ENCODE data around the gene RASGRF2.

Gene RASGRF2

GRCh38 chr5:81191726-81192372 lies 231.7 kb downstream of the RASGRF2 start:
- Histone ChIP-seq H3K27ac (no peak overlapping the region), H3K27me3 (replicated peaks) (no peaks in the 10 kb centered on the region), H3K36me3 (replicated peaks) (no peaks in the 10 kb centered on the region), H3K4me3 (ENCODE audit: low read depth, low read length) (no peak overlapping the region)
- in situ Hi-C loops (cut with HindIII; ENCODE audit: low pct_ligation_motif_present, low sequenced_read_pairs), result no loop called here
- DNase-seq, result no peak
- TF ChIP-seq CTCF (IDR thresholded peaks at IDR 0.05; ENCODE audit: low read depth, low read length, missing control alignments), result no peak

- H3K4me3 ChIP-seq (ENCODE audit: low read depth, low read length), result no peak overlapping the region
- H3K27me3 ChIP-seq (replicated peaks), result no peaks in the 10 kb centered on the region
- H3K36me3 ChIP-seq (replicated peaks), result no peaks in the 10 kb centered on the region
- DNase-seq, result no peak
- in situ Hi-C loops (cut with HindIII; ENCODE audit: low pct_ligation_motif_present, low sequenced_read_pairs), result no loop called here
- TF ChIP-seq CTCF (IDR thresholded peaks at IDR 0.05; ENCODE audit: low read depth, low read length, missing control alignments), result peak; percentile 15
- no peak overlapping the region for H3K27ac ChIP-seq
Observed at GRCh38 chr5:81192373-81192750, 232.2 kb downstream of the RASGRF2 start.

GRCh38 chr5:81194633-81195334 lies 234.6 kb downstream of the RASGRF2 start:
- TF ChIP-seq CTCF (IDR thresholded peaks at IDR 0.05; ENCODE audit: low read depth, low read length, missing control alignments), result peak; percentile 98
- Histone ChIP-seq H3K27me3 (replicated peaks) (no peaks in the 10 kb centered on the region), H3K27ac (no peak overlapping the region), H3K4me3 (ENCODE audit: low read depth, low read length) (peak overlapping the region; percentile 26), H3K36me3 (replicated peaks) (no peaks in the 10 kb centered on the region)
- in situ Hi-C loops (cut with HindIII; ENCODE audit: low pct_ligation_motif_present, low sequenced_read_pairs), result no loop called here
- DNase-seq, result peak; percentile 79

- in situ Hi-C loops (cut with HindIII; ENCODE audit: low pct_ligation_motif_present, low sequenced_read_pairs), result no loop called here
- Histone ChIP-seq H3K27me3 (replicated peaks) (no peaks in the 10 kb centered on the region), H3K4me3 (ENCODE audit: low read depth, low read length) (no peak overlapping the region), H3K27ac (no peak overlapping the region), H3K36me3 (replicated peaks) (no peaks in the 10 kb centered on the region)
- no peak for TF ChIP-seq CTCF (IDR thresholded peaks at IDR 0.05; ENCODE audit: low read depth, low read length, missing control alignments)
- no peak for DNase-seq
Observed at GRCh38 chr5:81195335-81195929, 235.3 kb downstream of the RASGRF2 start.

GRCh38 chr5:81202655-81203054 lies 242.5 kb downstream of the RASGRF2 start:
- H3K27ac ChIP-seq, result no peak overlapping the region
- TF ChIP-seq CTCF (IDR thresholded peaks at IDR 0.05; ENCODE audit: low read depth, low read length, missing control alignments), result no peak
- in situ Hi-C loops (cut with HindIII; ENCODE audit: low pct_ligation_motif_present, low sequenced_read_pairs), result no loop called here
- no peaks in the 10 kb centered on the region for H3K27me3 ChIP-seq (replicated peaks)
- no peak for DNase-seq
- no peak overlapping the region for H3K4me3 ChIP-seq (ENCODE audit: low read depth, low read length)
- no peaks in the 10 kb centered on the region for H3K36me3 ChIP-seq (replicated peaks)

Data from brain microvascular endothelial cell (primary cell).